H1 (cell line): Measurements from ENCODE around the gene PLBD2. TPM values are rescaled to one million over a fixed set of nuclear protein-coding genes. Genes with fewer than 3 reads are reported as not detected.

Source experiments
- CHD1 ChIP-seq: IDR thresholded peaks from 2 replicates; pipeline ENCODE4 v1.6.1; 2012; ENCODE audit warnings: low read depth, low read length, improper control_type of control experiment
- CREB1 ChIP-seq: IDR thresholded peaks from 2 replicates; pipeline ENCODE4 v1.6.1; 2012; ENCODE audit warnings: inconsistent platforms
- SRF ChIP-seq: IDR thresholded peaks from 2 replicates; pipeline ENCODE4 v1.6.1; 2011; ENCODE audit warnings: mild to moderate bottlenecking, low read depth, low read length, moderate library complexity
- polyA plus RNA-seq, 7 experiments: library from polyadenylated mRNA; depleted of rRNA in 3 of 7; stranded (reverse) in 5 of 7; unstranded in 2 of 7; fragments of >200 nt in 5 of 7; fragments of 200-250 nt in 2 of 7; gene quantifications; 1 replicate in 5 of 7; 2 replicates in 1 of 7; 4 replicates in 1 of 7; pipeline versions ENCODE4 v1.2.1 to v1.2.3, GENCODE V29; 2011 to 2013; ENCODE audit warnings: missing spikeins in 2 of 7, mixed read lengths in 2 of 7
- total RNA-seq: library from RNA; stranded (reverse); fragmentation: NEBNext Ultra II Directional; extraction: Animal tissue kit (Norgen Biotek cat#: 25700); gene quantifications from 2 replicates; pipeline ENCODE4 v1.2.1, GENCODE V29; 2021

PLBD2 gene
- total and polyA plus RNA-seq, 2 of the 8 experiments (the other 6 are each of a cell fraction or from before 2014, with no cell fraction given), result 16.8 to 33.5 TPM

GRCh38 chr12:113364698-113365097 is 6.3 kb downstream of the PLBD2 start (continued):
- TF ChIP-seq CREB1 (no peak), SRF (no peak), CHD1 (no peak)
